HG02759 (cell line): ENCODE results near the gene ZNF398.
"Not testable (repeated sequence)": the region's sequence is repeated elsewhere in the genome, so short reads cannot be mapped to it uniquely, and the experiment has no call there.

Source experiments
- ATAC-seq: cut with Tn5 transposase; IDR thresholded peaks from one replicate; pipeline ENCODE4 v1.9.1; 2021; ENCODE audit warnings: mild to moderate bottlenecking, moderate library complexity; ENCODE audit not compliant: unreplicated experiment

ZNF398 gene

GRCh38 chr7:149147072-149147751 lies at the start of gene ZNF398:
Gene ZNF398, plus strand, starts transcription at chr7:149147453. Its CDS starts 290 bp downstream, at chr7:149147743.
- peak; percentile 79 for ATAC-seq

- ATAC-seq: no peak
Observed at GRCh38 chr7:149099058-149099457, 48.2 kb upstream of the ZNF398 start.

- ATAC-seq: no peak
Observed at GRCh38 chr7:149100821-149101220, 46.4 kb upstream of the ZNF398 start.

- no peak for ATAC-seq
Observed at GRCh38 chr7:149102666-149103065, 44.6 kb upstream of the ZNF398 start.

GRCh38 chr7:149103424-149103823 lies 43.8 kb upstream of the ZNF398 start:
- no peak for ATAC-seq

GRCh38 chr7:149104214-149104613 lies 43.0 kb upstream of the ZNF398 start:
- no peak for ATAC-seq

GRCh38 chr7:149104749-149105148 lies 42.5 kb upstream of the ZNF398 start:
- ATAC-seq: no peak

GRCh38 chr7:149109969-149110368 lies 37.3 kb upstream of the ZNF398 start:
- ATAC-seq: no peak

- ATAC-seq: peak; percentile 0
Observed at GRCh38 chr7:149125189-149125862, 21.9 kb upstream of the ZNF398 start.

- peak; percentile 81 for ATAC-seq
Observed at GRCh38 chr7:149125863-149126661, 21.2 kb upstream of the ZNF398 start, which contains the start of gene ZNF425. Gene ZNF425, minus strand, starts transcription at chr7:149126324. Its CDS starts 111 bp downstream, at chr7:149126213.

- ATAC-seq: peak; percentile 45
Observed at GRCh38 chr7:149126662-149127266, 20.5 kb upstream of the ZNF398 start.

- ATAC-seq: no peak
Observed at GRCh38 chr7:149130572-149131198, 16.6 kb upstream of the ZNF398 start.

- no peak for ATAC-seq
Observed at GRCh38 chr7:149133028-149133710, 14.1 kb upstream of the ZNF398 start.

- no peak for ATAC-seq
Observed at GRCh38 chr7:149136118-149136517, 11.1 kb upstream of the ZNF398 start.

- no peak for ATAC-seq
Observed at GRCh38 chr7:149140831-149141230, 6.4 kb upstream of the ZNF398 start.

- no peak for ATAC-seq
Observed at GRCh38 chr7:149141893-149142292, 5.4 kb upstream of the ZNF398 start.

GRCh38 chr7:149144436-149144922 lies 2.8 kb upstream of the ZNF398 start:
- not testable (repeated sequence) for ATAC-seq

- ATAC-seq: no peak
Observed at GRCh38 chr7:149145031-149145845, 2.0 kb upstream of the ZNF398 start.
